SIG-M5 treated with dmso at 0.1 percent for 504 hours (cell line): ENCODE data around the gene SLC39A11.
"Not testable (repeated sequence)": the region's sequence is repeated elsewhere in the genome, so short reads cannot be mapped to it uniquely, and the experiment has no call there.

Experiments used
- DNase-seq: peaks from one replicate; lab custom pipeline; 2025; ENCODE audit not compliant: unreplicated experiment; lab: John Stamatoyannopoulos, UW

Gene SLC39A11

GRCh38 chr17:72843591-72843990, 248.9 kb downstream of the SLC39A11 start:
- DNase-seq, result no peak

- no peak for DNase-seq
Observed at GRCh38 chr17:72840019-72840418, 252.5 kb downstream of the SLC39A11 start.

DNA sequence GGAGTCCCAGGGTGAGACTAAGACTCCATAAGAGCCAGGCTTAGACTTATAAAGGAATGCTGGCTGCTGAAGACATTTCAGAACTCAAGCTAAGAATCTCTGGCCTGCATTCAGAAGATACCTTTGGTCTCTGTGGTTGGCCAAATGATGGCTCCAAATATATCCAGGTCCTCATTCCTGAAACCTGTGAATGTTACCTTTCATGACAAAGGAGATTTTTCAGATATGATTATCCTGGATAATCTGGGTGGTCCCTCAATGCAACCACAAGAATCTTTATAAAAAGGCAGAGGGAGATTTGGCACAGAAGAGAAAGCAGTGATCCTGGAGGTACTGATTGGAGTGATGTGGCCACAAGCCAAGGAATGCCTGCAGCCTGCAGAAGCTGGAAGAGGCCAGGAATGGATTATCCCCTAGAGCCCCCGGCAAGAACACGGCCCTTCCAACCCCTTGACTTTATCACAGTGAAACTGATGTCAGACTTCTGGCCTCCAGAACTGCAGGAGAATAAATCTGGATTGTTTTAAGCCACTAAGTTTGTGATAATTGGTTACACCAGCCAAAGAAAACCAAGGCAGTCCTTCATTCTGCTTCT, 253.3 kb downstream of the SLC39A11 start:
- no peak for DNase-seq

- DNase-seq, result no peak
Observed at GRCh38 chr17:72838581-72838980, 253.9 kb downstream of the SLC39A11 start.

GRCh38 chr17:72838068-72838467, 254.4 kb downstream of the SLC39A11 start:
- DNase-seq, result no peak

GRCh38 chr17:72837335-72837734, 255.2 kb downstream of the SLC39A11 start:
- DNase-seq, result no peak

- no peak for DNase-seq
Observed at GRCh38 chr17:72833128-72833765, 259.2 kb downstream of the SLC39A11 start.

GRCh38 chr17:72832306-72832705, 260.2 kb downstream of the SLC39A11 start:
- DNase-seq, result no peak

DNA sequence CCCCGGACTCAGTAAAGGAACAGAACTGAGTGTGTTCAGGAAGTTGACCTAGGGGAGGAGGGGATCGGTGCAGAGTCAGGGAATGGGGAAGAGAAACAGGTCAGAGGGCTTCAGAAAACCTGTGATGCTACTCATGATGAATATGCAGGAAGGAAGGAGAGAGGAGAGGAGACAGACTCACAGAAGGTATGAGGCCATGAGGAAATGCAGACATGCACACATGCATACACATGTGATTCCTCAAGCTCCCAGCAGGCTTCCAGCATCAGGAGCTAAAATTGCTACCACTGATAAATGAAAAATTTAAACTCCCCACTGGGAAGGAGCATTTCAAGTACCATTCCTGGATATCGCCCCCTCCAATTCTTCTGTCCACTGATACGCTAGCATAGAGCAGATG, 262.6 kb downstream of the SLC39A11 start:
- no peak for DNase-seq

- no peak for DNase-seq
Observed at GRCh38 chr17:72826602-72827001, 265.9 kb downstream of the SLC39A11 start.

GRCh38 chr17:72826059-72826458, 266.4 kb downstream of the SLC39A11 start:
- DNase-seq, result not testable (repeated sequence)

DNA sequence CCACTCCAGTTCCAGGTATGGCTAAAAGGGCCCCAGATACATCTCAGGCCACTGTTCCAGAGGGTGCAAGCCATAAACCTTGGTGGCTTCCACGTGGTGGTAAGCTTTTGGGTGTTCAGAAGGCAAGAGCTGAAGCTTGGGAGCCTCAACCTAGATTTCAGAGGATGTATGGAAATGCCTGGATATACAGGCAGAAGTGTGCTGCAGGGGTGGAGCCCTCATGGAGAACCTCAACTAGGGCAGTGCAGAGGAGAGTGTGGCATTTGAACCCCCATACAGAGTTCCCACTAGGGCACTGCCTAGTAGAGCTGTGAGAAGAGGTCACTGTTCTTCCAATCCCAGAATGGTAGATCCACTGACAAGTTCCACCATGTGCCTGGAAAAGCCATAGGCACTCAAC, 267.3 kb downstream of the SLC39A11 start:
- no peak for DNase-seq

DNA sequence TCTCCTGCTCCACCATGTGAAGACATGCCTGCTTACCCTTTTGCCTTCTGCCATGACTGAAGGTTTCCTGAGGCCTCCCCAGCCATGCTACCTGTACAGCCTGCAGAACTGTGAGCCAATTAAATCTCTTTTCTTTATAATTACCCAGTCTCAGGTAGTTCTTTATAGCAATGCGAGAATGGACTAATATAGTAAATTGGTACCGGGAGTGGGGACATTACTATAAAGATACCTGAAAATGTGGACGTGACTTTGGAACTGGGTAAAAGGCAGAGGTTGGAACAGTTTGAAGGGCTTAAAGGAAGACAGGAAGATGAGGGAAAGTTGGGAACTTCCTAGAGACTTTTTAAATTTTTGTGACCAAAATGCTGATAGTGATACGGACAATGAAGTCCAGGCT, 268.2 kb downstream of the SLC39A11 start:
- DNase-seq, result not testable (repeated sequence)

- no peak for DNase-seq
Observed at GRCh38 chr17:72822358-72823023, 270.0 kb downstream of the SLC39A11 start.

DNA sequence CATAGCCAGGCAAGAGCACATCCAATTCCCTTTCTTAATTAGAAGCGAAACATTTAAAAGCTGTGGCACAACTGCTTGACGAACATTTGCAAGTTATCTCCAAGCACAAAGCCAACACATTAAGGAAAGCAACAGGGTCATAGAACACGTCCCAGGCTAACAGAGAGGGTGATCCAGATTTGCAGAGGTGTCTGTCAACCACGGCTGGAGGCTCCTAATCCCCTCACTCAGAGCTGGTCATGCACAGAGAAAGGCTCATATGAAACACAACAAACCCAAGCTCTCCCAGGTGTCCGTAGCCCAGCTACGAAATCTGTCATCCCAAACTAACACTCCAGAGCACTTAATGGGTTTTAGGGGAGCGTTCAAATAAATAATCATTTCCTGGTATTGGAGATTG, 276.1 kb downstream of the SLC39A11 start:
- DNase-seq, result no peak

DNA sequence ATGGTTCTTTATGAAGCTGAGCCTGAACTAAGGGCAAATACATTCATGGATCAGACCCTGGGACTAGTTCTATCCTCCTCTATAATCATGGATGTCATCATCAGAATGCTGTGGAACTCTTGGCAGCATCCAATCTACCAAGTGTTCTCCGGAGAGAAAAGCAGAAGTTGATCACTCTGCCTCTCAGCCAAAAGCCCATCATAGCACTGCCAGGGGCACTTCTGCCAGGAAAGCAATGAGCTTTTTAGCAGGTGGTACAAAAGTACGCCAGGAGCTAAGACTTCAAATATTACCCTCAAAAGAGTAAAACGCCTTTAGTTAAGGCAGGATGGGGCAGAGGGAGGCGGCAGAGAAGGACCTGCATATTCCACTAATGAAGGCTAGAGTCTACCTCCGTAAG, 279.0 kb downstream of the SLC39A11 start:
- no peak for DNase-seq

- no peak for DNase-seq
Observed at GRCh38 chr17:72812823-72813222, 279.7 kb downstream of the SLC39A11 start.

DNA sequence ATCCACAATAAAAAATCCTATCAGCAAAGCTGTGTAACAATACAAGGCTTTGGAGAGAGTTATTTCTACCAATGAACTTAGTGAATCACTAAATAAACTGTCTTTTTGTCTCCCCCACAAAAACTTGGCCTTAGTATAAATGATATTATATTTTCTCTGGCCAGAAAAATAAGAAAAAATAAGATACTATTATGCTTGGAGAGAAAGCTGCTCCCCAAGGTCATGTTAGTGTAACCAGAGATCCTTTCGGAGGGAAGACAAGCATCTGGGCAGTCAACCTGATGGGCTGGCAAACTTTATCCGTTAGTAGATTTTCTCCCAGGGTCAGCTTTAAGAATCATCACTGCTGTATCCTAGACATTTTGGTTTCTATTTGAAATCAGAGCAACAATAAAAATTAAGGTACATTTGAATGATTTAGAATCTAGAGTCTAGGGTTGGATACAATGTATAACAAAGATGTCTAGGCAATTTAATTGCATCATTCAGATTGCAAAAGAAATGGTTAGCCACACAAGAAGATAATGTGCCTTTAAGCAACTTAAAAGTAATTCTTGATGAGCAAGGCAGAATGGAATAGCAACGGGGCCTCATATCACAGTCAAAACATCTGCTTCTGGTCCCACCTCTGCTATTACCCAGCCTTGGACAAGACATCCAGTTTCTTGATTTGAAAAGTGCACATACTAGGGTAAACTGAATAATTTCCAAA, 280.4 kb downstream of the SLC39A11 start:
- DNase-seq, result no peak

DNA sequence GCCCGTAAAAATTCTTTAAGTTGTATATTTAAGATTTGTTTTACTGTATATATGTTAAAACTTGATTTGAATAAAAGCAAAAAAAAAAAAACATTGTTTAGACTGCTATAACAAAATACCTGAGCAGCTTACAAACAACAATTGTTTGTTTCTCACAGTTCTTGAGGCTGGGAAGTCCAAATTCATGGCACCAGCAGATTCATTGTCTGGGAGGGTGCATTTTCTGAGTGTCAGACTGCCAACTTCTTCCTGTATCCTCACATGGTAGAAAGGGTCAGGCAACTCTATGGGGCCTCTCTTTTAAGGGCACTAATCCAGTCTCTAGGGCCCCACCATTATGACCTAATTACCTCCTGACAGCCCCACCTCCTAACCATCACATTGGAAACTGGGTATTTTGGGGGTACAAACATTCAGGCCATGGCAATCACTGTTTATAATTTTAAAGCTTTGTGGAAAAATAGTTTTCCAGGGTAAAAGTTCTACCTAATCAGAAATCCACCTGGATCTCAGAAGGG, 281.4 kb downstream of the SLC39A11 start:
- DNase-seq, result no peak

GRCh38 chr17:72806011-72806410, 286.5 kb downstream of the SLC39A11 start:
- DNase-seq, result no peak

DNA sequence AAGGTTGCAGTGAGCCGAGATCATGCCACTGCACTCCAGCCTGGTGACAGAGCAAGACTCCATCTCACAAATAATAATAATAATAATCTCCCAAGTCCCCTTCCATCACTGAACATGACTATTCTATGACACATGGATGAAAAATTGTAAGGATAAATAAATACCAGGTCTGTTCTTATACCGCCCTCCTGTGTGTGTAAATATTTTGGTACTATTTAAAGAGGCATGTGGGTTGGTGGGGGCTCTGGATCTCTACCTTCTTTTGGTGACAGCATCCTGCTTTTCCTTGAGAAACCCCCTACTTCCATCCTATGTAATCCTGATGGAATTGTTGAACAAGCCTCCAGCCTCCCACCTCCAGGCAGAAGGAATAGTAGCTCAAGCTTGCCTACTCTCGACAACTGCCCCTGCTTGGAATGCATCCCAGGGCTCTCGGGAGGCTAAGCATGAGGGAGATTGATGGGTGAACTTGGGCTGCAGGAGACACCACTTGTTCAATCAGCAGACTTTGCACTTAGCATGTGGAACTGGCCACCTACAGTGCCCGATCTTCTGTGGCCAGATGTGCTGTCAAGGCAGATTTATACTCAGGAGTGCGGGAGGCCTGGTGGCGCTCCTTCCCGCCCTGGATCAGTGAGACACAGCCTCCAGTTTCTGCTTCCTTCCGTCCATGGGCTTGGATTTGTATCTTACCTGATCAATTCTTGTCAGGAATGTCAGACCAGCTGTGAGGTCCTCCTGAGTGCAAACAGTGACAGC, 287.4 kb downstream of the SLC39A11 start:
- DNase-seq, result no peak
